ENCODE data around the gene IDH3A.

IDH3A gene

DNA sequence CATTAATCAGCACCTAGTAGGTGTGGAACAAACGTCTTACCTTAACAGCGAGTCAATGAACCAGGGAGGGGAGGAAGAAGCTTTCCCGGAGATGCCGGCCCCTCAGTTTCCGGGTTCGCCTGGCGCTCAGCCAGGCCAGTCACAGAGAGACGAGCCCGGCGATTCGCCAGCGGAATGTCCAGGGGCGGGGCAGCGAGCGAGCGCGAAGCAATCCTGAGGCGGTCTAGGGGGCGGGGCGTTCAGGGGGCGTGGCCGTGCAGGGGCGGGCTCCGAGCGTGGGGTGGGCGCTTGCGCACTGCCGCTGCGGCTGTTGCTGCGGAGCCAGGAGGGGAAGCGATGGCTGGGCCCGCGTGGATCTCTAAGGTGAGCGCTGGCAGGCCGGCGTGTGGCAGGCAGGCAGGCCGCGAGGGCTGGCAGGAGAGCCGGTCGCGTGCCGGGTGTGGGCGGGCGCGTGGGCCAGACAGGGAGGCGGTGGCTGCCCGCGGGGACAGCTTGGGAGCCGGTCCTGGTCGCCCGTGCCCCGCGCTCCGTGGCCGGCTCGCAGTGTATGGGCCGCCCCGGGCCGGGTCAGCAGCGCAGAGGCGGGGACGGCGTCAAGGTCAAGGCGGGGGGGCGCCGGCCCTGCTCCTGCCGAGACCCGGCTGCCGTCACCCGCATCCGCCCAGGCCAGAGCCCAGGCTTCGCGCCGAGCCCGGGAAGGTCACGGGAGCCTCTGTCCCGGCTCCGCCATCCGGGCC lies at the start of gene IDH3A:
Gene IDH3A, plus strand, starts transcription at position 295 of the 737 bp plus-strand sequence. Its CDS starts 42 bp downstream, at position 337.
- DNase-seq (ENCODE audit: low read depth in 2 of 3, low spot score in 1 of 3), result peak; percentile 99 to 100 (median 100)

DNA sequence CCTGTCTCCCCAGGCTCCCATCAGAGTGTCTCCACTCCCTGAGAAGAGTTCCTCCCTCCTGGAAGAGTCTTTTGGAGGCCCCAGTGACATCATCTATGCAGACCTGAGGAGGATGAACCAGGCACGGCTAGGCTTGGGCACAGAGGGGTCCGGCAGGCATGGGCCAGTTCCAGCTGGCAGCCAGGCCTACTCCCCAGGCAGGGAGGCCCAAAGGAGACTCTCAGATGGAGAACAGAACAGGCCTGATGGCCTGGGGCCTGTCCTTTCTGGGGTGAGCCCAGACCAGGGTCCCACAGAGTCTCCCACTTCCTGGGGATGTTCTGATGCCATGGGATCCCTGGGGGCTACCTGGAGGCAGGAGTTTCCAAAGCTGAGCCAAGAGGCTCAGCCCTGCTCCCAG lies 48.3 kb upstream of the IDH3A start:
- no peak for DNase-seq (ENCODE audit: low read depth in 2 of 3, low spot score in 1 of 3)

DNA sequence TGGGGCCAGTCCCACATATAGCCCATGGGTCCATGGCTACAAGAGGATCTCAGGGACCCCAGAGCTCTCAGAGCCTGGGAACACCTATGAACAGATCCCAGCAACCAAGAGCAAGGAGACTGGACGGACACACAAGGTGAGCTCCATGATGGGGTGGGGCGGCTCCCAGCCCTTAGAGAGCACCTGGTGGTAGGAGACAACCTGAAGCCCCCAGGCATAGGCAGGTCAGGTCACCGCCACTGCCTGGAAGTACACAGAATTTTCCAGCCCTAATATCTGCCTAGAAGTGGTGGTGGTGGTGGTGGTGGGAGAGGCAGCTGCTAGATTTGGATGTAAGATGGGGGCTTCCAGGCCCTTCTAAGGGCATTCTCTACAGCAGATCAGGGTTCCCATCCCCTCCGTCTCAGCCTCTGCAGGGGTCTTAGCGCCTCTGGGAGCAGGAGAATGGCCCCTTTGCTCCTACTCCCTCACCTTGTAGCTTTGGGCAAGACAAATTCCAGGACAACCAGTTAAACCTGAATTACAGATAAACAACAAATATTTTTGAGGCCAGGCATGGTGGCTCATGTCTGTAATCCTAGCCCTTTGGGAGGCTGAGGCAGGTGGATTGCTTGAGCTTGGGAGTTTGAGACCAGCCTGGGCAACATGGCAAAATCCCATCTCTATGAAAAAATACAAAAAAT lies 47.6 kb upstream of the IDH3A start:
- no peak for DNase-seq (ENCODE audit: low read depth in 2 of 3, low spot score in 1 of 3)

DNA sequence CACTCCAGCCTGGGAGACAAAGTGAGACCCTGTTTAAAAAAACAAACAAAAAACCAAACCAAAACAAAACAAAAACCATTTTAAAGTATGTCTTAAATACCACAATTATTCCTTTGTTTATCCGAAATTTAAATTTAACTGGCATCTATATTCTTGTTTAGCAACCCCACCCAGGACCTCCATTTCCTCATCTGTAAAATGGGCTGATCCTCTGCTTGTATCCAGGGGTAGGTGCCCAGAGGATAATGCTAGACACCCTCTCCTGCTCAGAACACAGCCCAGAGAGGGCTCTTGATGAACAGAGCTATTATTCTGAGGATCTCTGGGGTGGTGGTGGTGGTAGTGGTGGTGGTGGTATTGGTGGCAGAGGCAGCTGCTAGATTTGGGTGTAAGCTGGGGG lies 47.0 kb upstream of the IDH3A start:
- DNase-seq (ENCODE audit: low read depth in 2 of 3, low spot score in 1 of 3), result no peak

DNA sequence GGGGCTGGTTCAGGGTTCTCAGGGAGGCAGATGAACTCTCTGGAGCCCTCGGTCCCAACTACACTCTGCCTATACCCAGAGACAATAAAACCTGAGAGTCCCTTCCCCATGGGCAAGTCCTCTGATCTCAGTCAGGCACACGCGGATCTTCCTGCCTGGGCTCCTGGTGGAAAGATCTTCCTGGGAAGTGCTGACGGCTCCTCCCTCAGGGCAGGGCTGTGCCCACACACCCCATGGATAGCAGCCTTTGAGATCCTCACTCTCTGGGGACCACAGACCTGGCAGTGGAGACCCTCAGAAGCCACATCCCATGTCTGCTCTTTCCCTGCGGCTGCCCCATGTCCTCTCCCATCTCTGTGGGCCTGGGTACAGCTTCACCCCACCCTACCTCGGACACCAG lies 46.4 kb upstream of the IDH3A start:
- DNase-seq (ENCODE audit: low read depth in 2 of 3, low spot score in 1 of 3), result no peak

DNA sequence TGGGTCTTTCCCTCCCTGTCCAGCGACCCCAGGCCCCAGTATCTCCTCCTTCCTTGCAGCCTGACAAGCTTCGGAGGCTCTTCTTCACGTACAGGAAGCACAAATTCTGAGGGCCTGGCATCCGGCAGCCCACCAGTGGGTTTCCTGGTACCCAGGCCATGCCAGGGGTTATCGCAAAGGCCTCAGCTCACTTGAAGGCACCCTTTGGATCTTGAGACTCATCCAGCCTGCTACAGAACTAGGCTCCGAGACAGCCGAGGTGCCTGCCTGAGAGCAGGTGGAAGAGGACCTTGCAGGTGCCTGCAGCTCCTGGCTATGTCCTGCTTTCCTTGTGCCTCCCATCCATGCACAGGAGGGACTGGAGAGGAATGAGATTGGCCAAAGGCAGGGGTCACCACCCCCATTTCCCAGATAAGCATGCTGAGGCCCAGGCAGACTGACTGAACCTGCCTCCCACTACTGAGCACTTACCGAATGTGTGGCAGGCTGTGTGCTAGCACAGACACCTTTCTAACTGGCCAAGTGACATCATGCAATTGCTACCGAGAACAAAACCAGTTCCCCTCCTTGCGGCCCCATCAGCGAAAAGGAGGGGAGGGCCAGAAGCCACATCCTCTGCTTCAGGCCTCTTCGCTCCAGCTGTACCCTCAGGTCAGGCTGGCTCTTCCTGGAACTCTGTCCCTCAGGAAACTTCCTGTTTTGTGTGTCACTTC lies 45.6 kb upstream of the IDH3A start:
- DNase-seq (ENCODE audit: low read depth in 2 of 3, low spot score in 1 of 3), result peak; percentile 41 to 49 (median 46)

DNA sequence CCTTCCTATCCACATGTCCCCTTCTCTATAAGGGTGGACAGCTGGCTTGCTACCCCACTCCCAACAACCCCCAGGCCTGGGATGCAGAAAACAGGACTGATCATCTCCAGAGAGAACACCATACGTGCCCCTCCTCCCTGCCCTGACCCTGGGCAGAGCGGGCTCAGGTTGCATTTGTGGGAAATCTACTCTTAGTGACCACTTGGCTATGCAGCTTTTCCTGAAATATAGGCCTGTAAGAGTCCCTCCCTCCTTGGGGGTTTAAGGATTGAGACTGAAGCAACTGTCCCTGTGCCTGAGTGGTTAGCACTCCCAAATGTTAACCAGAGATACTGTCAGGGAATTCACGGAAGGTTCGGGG lies 45.1 kb upstream of the IDH3A start:
- DNase-seq (ENCODE audit: low read depth in 2 of 3, low spot score in 1 of 3), result no peak

DNA sequence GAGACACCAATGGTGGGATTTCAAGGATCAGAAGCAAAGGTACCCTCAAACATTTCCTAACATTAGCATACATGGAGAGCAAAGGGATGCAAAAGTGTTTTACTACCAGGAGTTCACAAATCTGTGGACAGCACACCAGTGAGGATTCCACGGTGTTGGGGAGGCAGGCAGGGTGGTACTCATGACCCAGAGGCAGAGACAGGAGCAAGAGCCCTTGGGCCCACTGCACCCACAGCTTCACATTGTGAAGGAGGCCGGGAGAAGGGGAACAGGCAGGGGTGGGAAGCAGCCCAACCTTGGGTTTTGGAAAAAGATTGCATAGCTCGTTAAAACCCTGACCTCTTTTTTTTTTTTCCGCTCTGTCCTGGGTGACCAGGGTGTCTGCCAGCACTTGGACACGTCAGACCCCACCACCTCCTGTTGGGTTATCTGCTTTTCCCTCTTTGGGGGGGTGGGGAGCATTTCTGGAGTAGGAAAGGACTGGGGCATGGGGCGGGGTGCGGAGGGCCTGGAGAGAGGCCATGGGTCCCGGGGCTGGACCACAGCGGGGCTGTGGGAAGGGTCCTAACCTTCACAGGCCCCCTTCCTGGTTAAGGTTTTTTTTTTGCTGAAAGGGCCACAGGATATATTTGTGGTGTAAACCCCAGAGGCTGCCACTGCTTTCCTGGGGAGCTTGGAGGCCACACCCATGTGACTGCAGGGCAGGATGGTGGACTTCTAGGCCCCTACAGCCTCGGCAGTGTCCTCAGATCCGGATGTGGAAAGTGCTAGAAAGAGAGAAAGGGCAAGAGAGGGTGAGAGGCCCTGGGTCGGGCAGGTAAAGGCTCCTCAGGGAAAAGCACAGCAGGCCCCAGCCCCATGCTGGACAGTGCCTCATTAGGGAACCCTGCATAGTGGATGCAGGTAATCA lies 44.3 kb upstream of the IDH3A start:
- no peak for DNase-seq (ENCODE audit: low read depth in 2 of 3, low spot score in 1 of 3)

DNA sequence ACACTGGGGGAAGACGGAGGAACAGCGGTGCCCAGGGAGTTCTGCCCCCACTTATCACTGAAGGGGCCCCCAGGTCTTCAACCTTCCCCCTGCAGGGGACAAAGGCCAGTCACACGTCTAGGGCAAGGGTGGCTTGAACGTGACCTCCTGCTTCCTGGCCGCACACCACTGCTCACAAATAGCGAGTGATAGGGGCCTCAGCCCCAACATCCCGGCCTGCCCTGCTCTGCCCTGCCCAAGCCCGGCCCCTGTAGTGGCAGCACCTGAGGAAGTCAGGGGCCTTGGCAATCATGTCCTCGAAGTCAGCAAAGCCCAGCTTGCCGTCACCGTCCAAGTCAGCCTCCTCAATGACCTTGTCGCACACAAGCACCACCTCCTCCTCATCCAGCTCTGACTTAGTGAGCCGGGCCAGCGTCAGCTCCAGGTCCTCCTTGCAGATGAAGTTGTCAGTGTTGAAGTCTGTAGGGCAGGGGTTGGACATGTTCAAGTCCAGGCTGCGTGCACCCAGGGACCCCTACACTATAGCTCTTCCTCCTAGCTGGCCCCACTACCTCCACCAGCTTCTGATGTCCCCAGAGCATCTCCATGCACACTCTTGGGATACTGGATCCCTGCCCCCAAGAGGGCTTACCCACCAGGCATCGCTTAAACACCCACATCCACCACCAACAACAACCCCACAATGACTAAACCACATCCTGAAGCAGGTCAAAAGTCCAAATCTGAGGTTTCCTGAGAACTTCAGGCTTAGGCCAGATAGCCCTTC lies 43.5 kb upstream of the IDH3A start:
- DNase-seq (ENCODE audit: low read depth in 2 of 3, low spot score in 1 of 3), result no peak

DNA sequence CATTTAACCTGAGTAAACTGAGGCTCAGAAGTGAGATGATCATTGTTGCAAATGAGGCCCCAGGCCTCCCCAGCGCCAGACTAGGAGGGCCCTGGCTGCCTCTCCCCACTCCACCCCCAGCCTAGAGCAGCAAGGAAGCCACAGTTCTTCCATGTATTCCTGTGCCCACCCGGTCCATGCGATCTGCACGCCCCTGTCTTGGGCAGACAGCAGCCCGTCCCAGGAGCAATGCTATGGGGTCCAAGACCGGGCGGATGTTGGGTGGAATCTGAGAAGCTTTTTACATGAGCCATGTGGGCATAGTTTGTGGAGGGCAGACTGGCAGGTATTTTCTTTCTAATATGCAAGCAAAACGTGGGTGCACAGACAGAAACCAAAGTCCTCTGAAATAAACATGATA lies 41.7 kb upstream of the IDH3A start:
- no peak for DNase-seq (ENCODE audit: low read depth in 2 of 3, low spot score in 1 of 3)

DNA sequence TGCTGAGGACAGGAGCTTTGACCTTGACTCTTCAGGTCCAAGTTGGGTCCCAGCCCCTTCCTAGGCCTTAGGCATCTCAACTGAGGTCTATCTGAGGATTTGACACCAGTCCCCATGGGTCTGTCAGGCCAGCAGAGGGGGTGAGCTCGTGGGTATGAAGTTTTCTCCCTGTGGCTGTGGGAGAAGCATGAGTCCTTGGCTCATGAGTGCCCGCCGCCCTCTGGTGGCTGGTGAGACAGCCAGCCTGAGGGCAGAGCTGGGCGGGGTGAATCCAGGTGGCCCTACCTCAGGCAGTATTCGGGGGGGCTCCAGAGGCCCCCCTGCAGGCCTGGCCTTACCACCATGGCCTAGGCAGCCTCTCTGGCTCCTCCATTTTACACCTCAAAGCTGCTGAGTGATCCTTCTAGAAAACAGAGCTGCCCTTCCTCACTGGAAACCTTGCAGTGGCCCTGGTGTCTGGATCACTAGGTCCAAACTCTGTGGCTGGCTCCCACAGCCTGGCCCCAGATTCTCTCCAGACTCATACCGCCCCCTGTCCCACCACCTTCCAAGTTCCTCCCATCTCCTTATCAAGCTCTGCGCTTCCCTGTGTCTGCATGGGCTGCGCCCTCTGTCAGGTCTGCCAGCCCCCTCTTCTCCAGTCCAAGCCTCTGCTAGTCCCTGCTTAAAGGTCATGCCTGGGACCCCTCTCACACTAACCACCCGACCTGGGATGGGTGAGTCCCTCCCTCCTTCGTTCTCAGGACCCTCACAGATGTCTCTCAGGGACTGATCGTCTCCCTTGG lies 40.7 kb upstream of the IDH3A start:
- DNase-seq (ENCODE audit: low read depth in 2 of 3, low spot score in 1 of 3), result peak; percentile 68 to 75 (median 70)

DNA sequence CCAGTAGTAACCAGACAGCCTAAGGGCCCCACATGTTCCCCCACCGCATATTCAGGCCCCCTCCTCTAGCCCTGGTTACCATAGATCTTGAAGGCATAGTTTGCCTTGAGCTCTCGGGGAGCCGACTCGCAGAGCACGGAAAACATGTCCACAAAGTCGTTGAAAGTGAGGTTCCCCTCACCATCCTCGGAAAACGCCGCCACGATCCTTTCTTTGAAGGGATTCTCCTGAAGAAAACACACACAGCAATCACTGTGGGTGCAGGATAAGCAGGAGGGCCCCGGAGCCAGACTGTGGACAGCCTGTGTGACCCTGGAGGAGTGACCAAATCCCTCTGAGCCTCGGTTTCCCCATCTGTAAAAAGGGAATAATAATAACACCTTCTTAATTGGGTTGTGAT lies 40.0 kb upstream of the IDH3A start:
- DNase-seq (ENCODE audit: low read depth in 2 of 3, low spot score in 1 of 3), result no peak

DNA sequence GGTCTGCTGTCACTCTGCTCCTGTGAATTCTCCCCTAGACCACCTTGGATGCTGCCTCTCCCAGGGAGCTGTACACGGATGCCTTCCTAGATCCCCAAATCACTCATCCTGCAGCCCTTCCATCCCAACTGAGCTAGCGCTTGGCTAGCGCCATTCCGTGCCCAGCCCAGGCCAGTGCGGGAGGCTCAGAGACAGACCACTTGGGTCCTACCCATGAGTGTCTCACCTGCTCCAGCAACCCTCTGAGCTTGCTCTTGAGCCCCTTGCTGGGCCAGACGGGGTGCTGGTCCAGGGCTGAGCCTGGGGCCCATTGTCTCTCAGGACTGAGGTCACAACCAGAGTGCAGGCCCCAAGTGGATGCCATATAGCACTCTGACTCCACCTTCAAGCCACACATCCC lies 39.1 kb upstream of the IDH3A start:
- DNase-seq (ENCODE audit: low read depth in 2 of 3, low spot score in 1 of 3), result no peak

DNA sequence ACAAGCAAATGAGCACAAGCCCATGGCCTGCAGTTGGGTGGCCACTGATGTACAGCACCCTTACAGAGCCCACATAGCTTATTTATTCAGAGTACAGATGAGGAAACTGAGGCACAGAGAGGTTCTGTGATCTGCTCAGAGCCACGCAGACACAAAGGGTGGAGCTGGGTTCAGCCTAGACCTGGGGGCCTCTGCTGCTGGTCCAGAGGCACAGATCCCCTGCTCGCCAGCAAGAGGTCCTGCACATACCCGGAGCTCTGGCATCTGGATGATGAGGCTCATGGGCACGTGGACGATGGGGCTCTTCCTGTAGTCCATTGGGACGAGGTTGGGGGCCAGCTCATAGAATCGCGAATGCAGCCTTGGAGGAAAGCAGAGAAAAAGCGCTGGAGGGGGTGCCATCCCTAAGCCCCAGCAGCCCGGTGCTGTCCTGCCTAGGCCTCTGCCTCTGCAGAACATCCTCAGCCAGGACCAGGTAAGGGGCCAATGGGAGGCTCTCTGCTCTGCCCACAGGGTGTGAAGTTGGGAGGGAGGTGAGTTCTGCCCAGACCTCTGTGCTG lies 38.2 kb upstream of the IDH3A start:
- DNase-seq (ENCODE audit: low read depth in 2 of 3, low spot score in 1 of 3), result no peak

DNA sequence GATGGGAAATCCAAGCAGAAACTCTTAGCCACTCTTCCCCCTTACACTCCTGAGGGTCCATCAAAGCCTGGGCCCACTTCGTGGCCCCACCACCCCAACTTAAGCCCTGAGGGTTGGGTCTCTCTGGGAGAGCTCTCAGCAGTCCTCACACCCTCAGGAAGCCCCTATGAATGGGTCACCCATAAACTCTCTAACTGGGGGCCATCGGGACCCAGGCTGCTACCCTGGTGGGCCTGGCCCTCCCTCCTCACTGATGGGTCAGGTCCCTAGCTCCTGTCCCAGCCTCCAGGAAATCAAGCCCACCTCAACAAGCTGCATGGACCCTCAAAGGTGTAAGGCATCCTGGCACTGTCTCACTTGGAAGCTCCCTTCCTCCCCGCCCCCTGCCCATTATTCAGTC lies 37.4 kb upstream of the IDH3A start:
- no peak for DNase-seq (ENCODE audit: low read depth in 2 of 3, low spot score in 1 of 3)

DNA sequence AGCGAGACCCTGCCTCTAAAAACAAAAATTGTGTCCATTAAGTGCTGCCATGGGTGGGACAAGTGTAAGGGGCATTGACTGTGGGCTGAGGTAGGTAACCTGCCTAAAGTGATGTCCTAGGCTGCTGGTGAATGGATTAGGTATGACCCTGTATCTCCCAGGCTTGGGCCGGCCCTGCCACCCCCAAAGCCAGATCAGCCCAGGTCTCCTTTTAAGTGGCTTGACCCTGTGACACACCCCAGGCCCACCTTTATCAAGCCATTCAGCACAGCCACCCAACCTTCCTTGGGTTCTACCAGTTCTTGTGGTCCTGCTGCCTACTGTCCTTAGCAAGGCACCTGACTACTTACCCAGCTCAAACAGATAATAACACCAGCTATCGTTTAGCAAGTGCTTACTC lies 36.6 kb upstream of the IDH3A start:
- no peak for DNase-seq (ENCODE audit: low read depth in 2 of 3, low spot score in 1 of 3)

DNA sequence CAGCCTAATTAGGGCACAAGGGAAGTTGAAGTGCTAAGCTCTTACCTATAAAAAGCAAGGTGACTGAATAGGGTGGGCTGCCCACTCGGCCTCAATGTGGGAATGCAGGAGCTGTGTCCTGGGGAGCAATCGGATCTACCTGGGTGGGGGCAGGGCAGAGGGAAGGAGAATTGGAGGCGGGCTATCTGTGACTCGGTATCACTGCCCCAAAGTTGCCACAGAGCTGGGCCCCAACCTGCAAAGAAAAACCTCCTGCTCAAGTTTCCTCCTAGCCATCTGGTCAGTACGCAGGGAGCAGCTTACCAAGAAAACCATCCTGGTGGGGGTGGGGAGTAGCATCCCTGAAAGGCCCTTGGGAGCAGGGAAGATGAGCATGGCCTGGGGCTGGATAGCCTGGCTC lies 28.6 kb upstream of the IDH3A start:
- DNase-seq (ENCODE audit: low read depth in 2 of 3, low spot score in 1 of 3), result no peak

DNA sequence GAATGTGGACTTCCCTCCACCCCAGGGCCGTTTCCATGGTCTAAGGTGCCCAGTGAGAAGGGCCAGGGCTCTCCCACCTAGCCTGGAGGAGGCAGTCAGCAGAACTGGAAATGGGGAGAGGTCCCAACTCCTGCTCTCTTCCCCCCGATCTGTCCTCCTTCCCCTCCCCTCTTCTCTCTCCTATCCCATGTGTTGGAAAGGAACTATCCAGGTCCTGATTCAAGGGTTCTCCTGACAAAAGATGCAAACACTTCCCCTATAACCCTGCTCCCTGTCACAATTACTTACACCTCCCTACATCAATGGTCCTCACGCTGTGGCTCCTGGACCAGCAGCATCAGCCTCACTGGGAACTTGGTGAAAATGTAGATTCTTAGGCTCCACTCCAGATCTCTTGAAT lies 23.9 kb upstream of the IDH3A start:
- no peak for DNase-seq (ENCODE audit: low read depth in 2 of 3, low spot score in 1 of 3)

DNA sequence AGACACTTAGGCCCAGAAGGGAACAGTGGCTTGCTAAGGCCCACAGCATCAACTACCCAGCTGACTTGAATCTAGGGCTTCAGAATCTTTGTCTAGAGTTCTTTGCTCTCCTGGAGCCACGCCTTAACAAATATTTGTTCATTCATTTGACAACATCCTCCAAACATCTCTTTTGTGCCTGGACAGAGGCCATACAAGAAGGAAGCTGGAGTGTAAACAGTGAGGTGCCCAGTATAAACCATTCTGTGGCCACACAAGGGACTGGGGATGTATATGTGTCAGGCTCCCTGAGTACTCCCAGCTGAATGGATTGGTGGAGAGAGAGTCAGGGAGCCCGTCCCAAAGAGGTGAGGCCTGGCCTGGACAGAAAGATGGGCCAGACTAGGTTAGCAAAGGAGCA lies 21.3 kb upstream of the IDH3A start:
- DNase-seq (ENCODE audit: low read depth in 2 of 3, low spot score in 1 of 3), result no peak

Measured in stimulated activated CD4-positive, alpha-beta T cell treated with anti-CD3 and anti-CD28 coated beads, Interleukin-12 subunit alpha, Interleukin-12 subunit beta, amount 100 ng/mL, for 48 hours (primary cell).